ENCODE data around the gene PTPRD. TPM values are rescaled to one million over a fixed set of nuclear protein-coding genes. Genes with fewer than 3 reads are reported as not detected.

The PTPRD gene
- total RNA-seq, 2 donors from 2014 or later = 97.4 to 101 TPM

GRCh38 chr9:8643896-8644295 lies 1968.9 kb downstream of the PTPRD start:
- Histone ChIP-seq H3K4me3 (ENCODE audit: low read length) (no peak overlapping the region), H3K9ac (ENCODE audit: extremely low read depth, low read length, poor library complexity, severe bottlenecking) (no peak overlapping the region), H3K4me1 (ENCODE audit: control insufficient read depth, insufficient read depth, low read length) (no peaks in the 10 kb centered on the region), H3K9me3 (ENCODE audit: control insufficient read depth, low read length) (no peaks in the 10 kb centered on the region), H3K27ac (ENCODE audit: low read depth, low read length) (no peak overlapping the region), H3K36me3 (ENCODE audit: control insufficient read depth, insufficient read depth, low read length) (no peaks in the 10 kb centered on the region), H3K27me3 (ENCODE audit: control insufficient read depth, insufficient read depth, low read length, poor library complexity, severe bottlenecking) (no peaks in the 10 kb centered on the region)
- H3K36me3 Mint-ChIP-seq (ENCODE audit: low read depth) = no peaks in the 10 kb centered on the region
- H3K27ac Mint-ChIP-seq = no peak overlapping the region
- 93 to 100% methylated on average over 4 to 5 of the region's 5 CpGs for WGBS, 2 experiments (ENCODE audit: insufficient coverage in 1 of 2, insufficient read length in 1 of 2)
- no peak for TF ChIP-seq CTCF (conservative IDR thresholded peaks at IDR 0.05)
- H3K4me3 Mint-ChIP-seq = no peak overlapping the region
- no peaks in the 10 kb centered on the region for H3K4me1 Mint-ChIP-seq
- no peak for DNase-seq
- H3K27me3 Mint-ChIP-seq (ENCODE audit: insufficient read depth) = no peaks in the 10 kb centered on the region
- H3K9me3 Mint-ChIP-seq = no peaks in the 10 kb centered on the region

GRCh38 chr9:8643464-8643863 lies 1969.3 kb downstream of the PTPRD start:
- H3K4me3 Mint-ChIP-seq = no peak overlapping the region
- H3K36me3 Mint-ChIP-seq (ENCODE audit: low read depth) = no peaks in the 10 kb centered on the region
- no peaks in the 10 kb centered on the region for H3K4me1 Mint-ChIP-seq
- Histone ChIP-seq H3K9me3 (ENCODE audit: control insufficient read depth, low read length) (no peaks in the 10 kb centered on the region), H3K4me1 (ENCODE audit: control insufficient read depth, insufficient read depth, low read length) (no peaks in the 10 kb centered on the region), H3K9ac (ENCODE audit: extremely low read depth, low read length, poor library complexity, severe bottlenecking) (no peak overlapping the region), H3K27ac (ENCODE audit: low read depth, low read length) (no peak overlapping the region), H3K36me3 (ENCODE audit: control insufficient read depth, insufficient read depth, low read length) (no peaks in the 10 kb centered on the region), H3K27me3 (ENCODE audit: control insufficient read depth, insufficient read depth, low read length, poor library complexity, severe bottlenecking) (no peaks in the 10 kb centered on the region), H3K4me3 (ENCODE audit: low read length) (no peak overlapping the region)
- H3K27ac Mint-ChIP-seq = no peak overlapping the region
- TF ChIP-seq CTCF (conservative IDR thresholded peaks at IDR 0.05) = no peak
- no peak for DNase-seq
- 89 to 100% methylated on average over 3 to 6 of the region's 6 CpGs for WGBS, 2 experiments (ENCODE audit: insufficient coverage in 1 of 2, insufficient read length in 1 of 2)
- no peaks in the 10 kb centered on the region for H3K9me3 Mint-ChIP-seq
- no peaks in the 10 kb centered on the region for H3K27me3 Mint-ChIP-seq (ENCODE audit: insufficient read depth)

GRCh38 chr9:8640761-8641160 lies 1972.0 kb downstream of the PTPRD start:
- no peak overlapping the region for H3K27ac Mint-ChIP-seq
- Histone ChIP-seq H3K9me3 (ENCODE audit: control insufficient read depth, low read length) (no peaks in the 10 kb centered on the region), H3K4me3 (ENCODE audit: low read length) (no peak overlapping the region), H3K36me3 (ENCODE audit: control insufficient read depth, insufficient read depth, low read length) (no peaks in the 10 kb centered on the region), H3K27me3 (ENCODE audit: control insufficient read depth, insufficient read depth, low read length, poor library complexity, severe bottlenecking) (no peaks in the 10 kb centered on the region), H3K27ac (ENCODE audit: low read depth, low read length) (no peak overlapping the region), H3K9ac (ENCODE audit: extremely low read depth, low read length, poor library complexity, severe bottlenecking) (no peak overlapping the region), H3K4me1 (ENCODE audit: control insufficient read depth, insufficient read depth, low read length) (no peaks in the 10 kb centered on the region)
- TF ChIP-seq CTCF (conservative IDR thresholded peaks at IDR 0.05) = no peak
- H3K36me3 Mint-ChIP-seq (ENCODE audit: low read depth) = no peaks in the 10 kb centered on the region
- no peaks in the 10 kb centered on the region for H3K9me3 Mint-ChIP-seq
- H3K4me1 Mint-ChIP-seq = no peaks in the 10 kb centered on the region
- 91% methylated on average over 3 of the region's 3 CpGs; no CpG with 5 or more reads in 1 of the 2 experiments for WGBS, 2 experiments (ENCODE audit: insufficient coverage in 1 of 2, insufficient read length in 1 of 2)
- H3K4me3 Mint-ChIP-seq = no peak overlapping the region
- H3K27me3 Mint-ChIP-seq (ENCODE audit: insufficient read depth) = no peaks in the 10 kb centered on the region
- DNase-seq = no peak

All from endodermal cell (in vitro differentiated cells).